NCI-H187 (cell line): ENCODE data around the gene TBC1D4.

Experiments
- DNase-seq, 2 experiments: peaks; one replicate each; lab custom pipeline; 2025; lab: John Stamatoyannopoulos, UW

Gene TBC1D4

GRCh38 chr13:75391432-75392100, 90.4 kb downstream of the TBC1D4 start:
- DNase-seq = no peak

- DNase-seq = no peak
These were observed 91.7 kb downstream of the TBC1D4 start for GRCh38 chr13:75390229-75390628.

GRCh38 chr13:75385708-75386083, 96.3 kb downstream of the TBC1D4 start:
- no peak for DNase-seq

GRCh38 chr13:75384879-75385707, 96.9 kb downstream of the TBC1D4 start:
- DNase-seq = no peak

- DNase-seq = no peak
These were observed 98.8 kb downstream of the TBC1D4 start for GRCh38 chr13:75383064-75383715.

- DNase-seq = no peak
These were observed 103.7 kb downstream of the TBC1D4 start for GRCh38 chr13:75378301-75378700.

GRCh38 chr13:75376792-75377402, 105.1 kb downstream of the TBC1D4 start:
- DNase-seq = no peak

- DNase-seq = no peak
These were observed 106.6 kb downstream of the TBC1D4 start for GRCh38 chr13:75375329-75375728.

- no peak for DNase-seq
These were observed 108.0 kb downstream of the TBC1D4 start for GRCh38 chr13:75373988-75374387.

- no peak for DNase-seq
These were observed 108.8 kb downstream of the TBC1D4 start for GRCh38 chr13:75372923-75373841.

- no peak for DNase-seq
These were observed 109.5 kb downstream of the TBC1D4 start for GRCh38 chr13:75372517-75372916.

- DNase-seq = no peak
These were observed 110.8 kb downstream of the TBC1D4 start for GRCh38 chr13:75371203-75371602.

GRCh38 chr13:75370774-75371173, 111.2 kb downstream of the TBC1D4 start:
- no peak for DNase-seq

GRCh38 chr13:75369981-75370380, 112.0 kb downstream of the TBC1D4 start:
- DNase-seq = no peak

GRCh38 chr13:75368167-75368566, 113.8 kb downstream of the TBC1D4 start:
- no peak for DNase-seq

- DNase-seq = no peak
These were observed 115.3 kb downstream of the TBC1D4 start for GRCh38 chr13:75366380-75367280.

- DNase-seq = no peak
These were observed 116.2 kb downstream of the TBC1D4 start for GRCh38 chr13:75365724-75366173.

GRCh38 chr13:75364131-75364713, 117.7 kb downstream of the TBC1D4 start:
- no peak for DNase-seq

GRCh38 chr13:75363371-75363770, 118.6 kb downstream of the TBC1D4 start:
- DNase-seq = no peak

GRCh38 chr13:75362026-75362425, 119.9 kb downstream of the TBC1D4 start:
- no peak for DNase-seq
